Sigmoid colon (tissue), 4 donors: ENCODE data around the gene DRD5.

ENCODE experiments used
- EP300 ChIP-seq, 4 donors: sonication (generic); formaldehyde crosslinking; IDR thresholded peaks; one replicate each; pipeline ENCODE4 v1.6.1; 2017; ENCODE audit warnings: antibody characterized with exemption in 4 of 4
- POLR2AphosphoS5 ChIP-seq, 4 donors: sonication (generic); formaldehyde crosslinking; IDR thresholded peaks; one replicate each; pipeline ENCODE4 v1.6.1; 2017; ENCODE audit warnings: antibody characterized with exemption in 4 of 4
- TF ChIP-seq, protein P1 (sequence below), 4 experiments: fragments of 450-650 bp in 3 of 4; fragments of 200-600 bp in 1 of 4; IDR thresholded peaks; one replicate each; pipeline ENCODE4 v1.5.1; 2016 to 2019; ENCODE audit warnings: antibody characterized with exemption in 4 of 4, mild to moderate bottlenecking in 3 of 4, moderate library complexity in 2 of 4

DNA sequence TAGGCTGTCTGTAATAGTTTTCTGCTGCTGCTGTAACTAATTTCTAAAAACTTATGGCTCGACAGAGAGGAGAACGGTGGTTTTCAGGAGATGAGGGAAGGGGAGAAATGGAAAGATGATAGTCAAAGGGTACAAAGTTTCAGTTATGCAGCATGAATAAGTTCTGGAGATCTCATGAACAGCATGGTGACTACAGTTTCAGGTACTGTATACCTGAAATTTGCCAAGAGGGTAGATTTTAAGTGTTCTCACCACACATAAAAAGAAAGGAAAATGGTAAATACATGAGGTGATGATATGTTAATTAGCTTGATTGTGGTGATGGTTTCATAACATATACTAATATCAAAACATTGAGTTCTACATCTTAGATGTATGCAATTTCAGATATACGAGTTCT is 34.9 kb downstream of the DRD5 start:
- TF ChIP-seq, protein P1, sequence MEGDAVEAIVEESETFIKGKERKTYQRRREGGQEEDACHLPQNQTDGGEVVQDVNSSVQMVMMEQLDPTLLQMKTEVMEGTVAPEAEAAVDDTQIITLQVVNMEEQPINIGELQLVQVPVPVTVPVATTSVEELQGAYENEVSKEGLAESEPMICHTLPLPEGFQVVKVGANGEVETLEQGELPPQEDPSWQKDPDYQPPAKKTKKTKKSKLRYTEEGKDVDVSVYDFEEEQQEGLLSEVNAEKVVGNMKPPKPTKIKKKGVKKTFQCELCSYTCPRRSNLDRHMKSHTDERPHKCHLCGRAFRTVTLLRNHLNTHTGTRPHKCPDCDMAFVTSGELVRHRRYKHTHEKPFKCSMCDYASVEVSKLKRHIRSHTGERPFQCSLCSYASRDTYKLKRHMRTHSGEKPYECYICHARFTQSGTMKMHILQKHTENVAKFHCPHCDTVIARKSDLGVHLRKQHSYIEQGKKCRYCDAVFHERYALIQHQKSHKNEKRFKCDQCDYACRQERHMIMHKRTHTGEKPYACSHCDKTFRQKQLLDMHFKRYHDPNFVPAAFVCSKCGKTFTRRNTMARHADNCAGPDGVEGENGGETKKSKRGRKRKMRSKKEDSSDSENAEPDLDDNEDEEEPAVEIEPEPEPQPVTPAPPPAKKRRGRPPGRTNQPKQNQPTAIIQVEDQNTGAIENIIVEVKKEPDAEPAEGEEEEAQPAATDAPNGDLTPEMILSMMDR (IDR thresholded peaks at IDR 0.05): no peak
- TF ChIP-seq EP300 (IDR thresholded peaks at IDR 0.05): no peak
- TF ChIP-seq POLR2AphosphoS5 (IDR thresholded peaks at IDR 0.05): no peak
